Osteocyte (in vitro differentiated cells): ENCODE results near the gene TBC1D17. TPM values are rescaled to one million over a fixed set of nuclear protein-coding genes. Genes with fewer than 3 reads are reported as not detected.
A peak's percentile ranks its signal among the peaks of the same experiment; 100 is the strongest.

Source experiments
- DNase-seq: peaks from one replicate; pipeline ENCODE4 v3.0.0; 2021; ENCODE audit warnings: mixed read lengths; ENCODE audit not compliant: unreplicated experiment; ENCODE audit errors: extremely low spot score
- H3K27ac Mint-ChIP-seq: one replicate; pipeline ENCODE4 v1.8.0; 2021; ENCODE audit warnings: mild to moderate bottlenecking, mixed read lengths; ENCODE audit not compliant: unreplicated experiment
- H3K27me3 Mint-ChIP-seq: one replicate; pipeline ENCODE4 v1.8.0; 2021; ENCODE audit warnings: mixed read lengths; ENCODE audit not compliant: unreplicated experiment
- H3K36me3 Mint-ChIP-seq: one replicate; pipeline ENCODE4 v1.8.0; 2021; ENCODE audit warnings: mixed read lengths; ENCODE audit not compliant: unreplicated experiment
- H3K4me1 Mint-ChIP-seq: one replicate; pipeline ENCODE4 v1.8.0; 2021; ENCODE audit warnings: mixed read lengths; ENCODE audit not compliant: unreplicated experiment
- H3K4me3 Mint-ChIP-seq: one replicate; pipeline ENCODE4 v1.8.0; 2021; ENCODE audit warnings: mild to moderate bottlenecking, moderate library complexity, mixed read lengths; ENCODE audit not compliant: unreplicated experiment
- H3K9me3 Mint-ChIP-seq: one replicate; pipeline ENCODE4 v1.8.0; 2021; ENCODE audit warnings: mixed read lengths; ENCODE audit not compliant: unreplicated experiment
- total RNA-seq: library from RNA; stranded (reverse); gene quantifications from 2 replicates; pipeline ENCODE4 v1.2.1, GENCODE V29; 2021
- TF ChIP-seq, protein P1 (sequence below): fragments of 200-600 bp; sonication (generic); IDR thresholded peaks from 2 replicates; pipeline ENCODE4 v1.5.0; 2021; ENCODE audit warnings: antibody characterized with exemption, mild to moderate bottlenecking, moderate library complexity

The TBC1D17 gene
- total RNA-seq, 1 donor from 2014 or later, result 71.9 TPM

DNA sequence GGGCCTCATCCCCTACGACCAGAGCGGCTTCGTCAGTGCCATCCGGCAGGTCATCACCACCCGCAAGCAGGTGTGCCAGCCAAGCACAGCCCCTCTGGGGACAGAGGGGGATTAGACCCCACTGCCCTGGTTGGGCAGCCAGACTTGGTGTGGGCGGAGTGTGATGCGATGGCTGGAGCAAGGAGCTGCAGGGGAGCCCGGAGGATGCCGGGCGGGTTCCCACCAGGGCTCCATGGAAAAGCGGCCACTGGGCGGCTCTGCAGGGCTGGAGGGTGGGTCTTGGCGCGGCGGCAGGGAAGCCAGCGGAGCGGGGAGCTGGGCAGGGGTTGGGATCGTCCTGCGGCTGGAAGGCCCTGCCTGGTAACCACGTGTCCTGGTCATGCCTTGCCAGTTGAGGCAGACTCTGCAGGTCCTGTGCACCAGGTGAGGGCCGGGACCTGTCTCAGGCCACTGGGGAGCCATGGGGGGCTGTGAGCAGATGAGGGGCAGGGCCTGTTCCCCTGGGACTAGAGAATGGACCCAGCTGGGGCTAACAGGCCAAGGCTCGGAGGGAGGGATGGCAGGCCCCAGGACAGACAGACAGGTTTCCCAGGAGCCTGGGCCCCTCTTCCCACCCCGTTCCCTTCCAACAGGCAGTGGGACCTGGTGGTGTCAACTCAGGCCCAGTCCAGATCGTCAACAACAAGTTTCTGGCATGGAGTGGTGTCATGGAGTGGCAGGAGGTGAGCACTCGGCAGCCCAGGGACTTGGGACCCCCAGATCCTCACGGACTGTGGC is 20.3 kb upstream of the TBC1D17 start:
- Mint-ChIP-seq H3K4me3 (no peak overlapping the region), H3K27me3 (no peaks in the 10 kb centered on the region), H3K4me1 (peaks cover 27% of the 10 kb centered on the region), H3K36me3 (peaks cover 21% of the 10 kb centered on the region), H3K27ac (peak overlapping the region; percentile 18), H3K9me3 (no peaks in the 10 kb centered on the region)
- DNase-seq, result no peak
- TF ChIP-seq, protein P1, sequence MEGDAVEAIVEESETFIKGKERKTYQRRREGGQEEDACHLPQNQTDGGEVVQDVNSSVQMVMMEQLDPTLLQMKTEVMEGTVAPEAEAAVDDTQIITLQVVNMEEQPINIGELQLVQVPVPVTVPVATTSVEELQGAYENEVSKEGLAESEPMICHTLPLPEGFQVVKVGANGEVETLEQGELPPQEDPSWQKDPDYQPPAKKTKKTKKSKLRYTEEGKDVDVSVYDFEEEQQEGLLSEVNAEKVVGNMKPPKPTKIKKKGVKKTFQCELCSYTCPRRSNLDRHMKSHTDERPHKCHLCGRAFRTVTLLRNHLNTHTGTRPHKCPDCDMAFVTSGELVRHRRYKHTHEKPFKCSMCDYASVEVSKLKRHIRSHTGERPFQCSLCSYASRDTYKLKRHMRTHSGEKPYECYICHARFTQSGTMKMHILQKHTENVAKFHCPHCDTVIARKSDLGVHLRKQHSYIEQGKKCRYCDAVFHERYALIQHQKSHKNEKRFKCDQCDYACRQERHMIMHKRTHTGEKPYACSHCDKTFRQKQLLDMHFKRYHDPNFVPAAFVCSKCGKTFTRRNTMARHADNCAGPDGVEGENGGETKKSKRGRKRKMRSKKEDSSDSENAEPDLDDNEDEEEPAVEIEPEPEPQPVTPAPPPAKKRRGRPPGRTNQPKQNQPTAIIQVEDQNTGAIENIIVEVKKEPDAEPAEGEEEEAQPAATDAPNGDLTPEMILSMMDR, result no peak

DNA sequence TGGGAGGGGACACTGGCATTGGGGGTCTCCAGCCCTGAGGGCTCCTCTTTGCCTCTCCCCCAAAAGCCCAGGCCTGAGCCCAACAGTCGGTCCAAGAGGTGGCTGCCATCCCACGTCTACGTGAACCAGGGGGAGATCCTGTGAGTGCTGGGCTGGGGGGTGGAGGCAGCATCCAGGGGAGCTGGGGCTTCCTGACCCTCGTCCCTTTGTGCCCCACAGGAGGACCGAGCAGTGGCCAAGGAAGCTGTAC is 19.7 kb upstream of the TBC1D17 start:
- no peaks in the 10 kb centered on the region for H3K27me3 Mint-ChIP-seq
- DNase-seq, result no peak
- H3K9me3 Mint-ChIP-seq, result no peaks in the 10 kb centered on the region
- H3K4me3 Mint-ChIP-seq, result no peak overlapping the region
- TF ChIP-seq, protein P1, result no peak
- H3K4me1 Mint-ChIP-seq, result peaks cover 22% of the 10 kb centered on the region
- peaks cover 21% of the 10 kb centered on the region for H3K36me3 Mint-ChIP-seq
- H3K27ac Mint-ChIP-seq, result peak overlapping the region; percentile 18

DNA sequence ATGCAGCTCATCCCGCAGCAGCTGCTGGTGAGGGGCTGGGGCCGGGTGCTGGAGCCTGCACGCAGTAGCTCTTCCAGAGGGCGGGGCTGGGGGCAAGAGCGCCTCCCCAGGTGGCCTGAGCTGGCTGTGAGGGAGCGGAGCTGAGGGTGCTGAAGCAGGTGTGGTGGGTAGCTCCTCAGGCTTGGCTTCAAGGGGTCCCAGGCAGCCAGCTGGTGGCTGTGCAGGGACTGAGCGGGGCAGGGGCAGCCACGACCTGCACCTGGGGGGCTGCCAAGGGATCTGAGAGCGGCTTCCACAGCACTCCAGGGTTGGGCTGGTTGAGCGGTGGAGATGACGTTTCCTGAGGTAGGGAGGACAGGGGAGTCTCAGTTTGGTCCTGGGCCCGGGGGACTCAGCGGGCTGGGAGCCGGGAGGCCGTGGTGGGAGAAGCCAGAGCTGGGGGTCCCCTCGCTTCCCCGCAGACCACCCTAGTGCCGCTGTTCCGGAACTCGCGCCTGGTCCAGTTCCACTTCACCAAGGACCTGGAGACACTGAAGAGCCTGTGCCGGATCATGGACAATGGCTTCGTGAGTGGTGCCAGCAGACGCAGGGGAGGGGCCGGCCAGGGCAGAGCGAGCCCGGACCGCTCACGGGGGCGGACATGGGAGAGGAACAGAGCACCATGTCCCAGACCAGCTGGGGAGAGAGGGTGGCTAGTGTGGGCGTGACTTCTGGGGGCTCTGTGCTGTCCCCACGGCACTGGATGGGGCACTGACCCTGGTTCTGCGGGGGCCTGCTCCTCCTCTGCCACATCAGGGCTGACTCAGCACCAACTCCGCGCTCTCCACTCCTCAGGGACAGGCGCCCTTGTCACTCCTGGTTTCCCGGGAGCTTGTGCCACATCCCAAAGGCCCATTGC is 19.2 kb upstream of the TBC1D17 start:
- Mint-ChIP-seq H3K4me3 (no peak overlapping the region), H3K27me3 (no peaks in the 10 kb centered on the region), H3K27ac (peak overlapping the region; percentile 47), H3K36me3 (peaks cover 24% of the 10 kb centered on the region), H3K4me1 (peaks cover 19% of the 10 kb centered on the region), H3K9me3 (no peaks in the 10 kb centered on the region)
- TF ChIP-seq, protein P1, result no peak
- DNase-seq, result no peak

DNA sequence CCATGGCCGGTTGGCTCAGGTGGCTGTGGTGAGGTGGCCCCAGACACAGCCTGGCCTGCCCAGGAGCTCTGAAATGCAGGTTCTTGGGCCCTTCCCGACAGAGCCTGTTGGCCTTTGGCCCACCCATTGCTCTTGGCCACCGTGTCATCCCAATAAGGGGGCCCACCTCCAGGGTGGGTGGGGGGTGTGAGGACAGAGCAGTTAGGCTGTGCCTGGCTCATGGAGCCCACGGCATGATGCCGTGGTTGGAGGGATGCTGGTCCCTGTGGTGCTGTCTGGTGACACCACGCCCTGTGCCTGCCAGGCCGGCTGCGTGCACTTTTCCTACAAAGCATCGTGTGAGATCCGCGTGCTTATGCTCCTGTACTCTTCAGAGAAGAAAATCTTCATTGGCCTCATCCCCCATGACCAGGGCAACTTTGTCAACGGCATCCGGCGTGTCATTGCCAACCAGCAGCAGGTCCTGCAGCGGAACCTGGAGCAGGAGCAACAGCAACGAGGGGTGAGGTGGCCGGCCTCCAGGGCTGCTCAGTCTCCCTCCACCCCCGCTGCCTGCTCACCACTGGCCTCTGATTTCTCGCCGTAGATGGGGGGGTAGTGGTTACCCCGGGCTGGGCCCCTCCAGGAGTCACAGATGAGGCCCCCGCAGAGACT is 17.7 kb upstream of the TBC1D17 start:
- TF ChIP-seq, protein P1, result no peak
- Mint-ChIP-seq H3K9me3 (no peaks in the 10 kb centered on the region), H3K4me1 (peaks cover 12% of the 10 kb centered on the region), H3K27ac (no peak overlapping the region), H3K4me3 (no peak overlapping the region), H3K27me3 (no peaks in the 10 kb centered on the region), H3K36me3 (peaks cover 29% of the 10 kb centered on the region)
- DNase-seq, result no peak
